Measurements from ENCODE around the gene CHKA. TPM values are rescaled to one million over a fixed set of nuclear protein-coding genes. Genes with fewer than 3 reads are reported as not detected.

Gene CHKA
- total and polyA plus RNA-seq, 2 of the 4 experiments (the other 2 are of a cell fraction): 4.5 to 8.4 TPM

GRCh38 chr11:68036141-68036716, 85.0 kb downstream of the CHKA start:
- H3K23ac ChIP-seq (ENCODE audit: low read depth, low read length): no peak overlapping the region
- no peaks in the 10 kb centered on the region for H3K9me1 ChIP-seq (ENCODE audit: insufficient read depth, low read length)
- H2BK120ac ChIP-seq (ENCODE audit: low read depth, low read length): no peak overlapping the region
- H3K9ac ChIP-seq (ENCODE audit: low read depth, low read length): no peak overlapping the region
- H2AFZ ChIP-seq (replicated peaks; ENCODE audit: low read length, poor library complexity): no peak overlapping the region
- no peak overlapping the region for H4K5ac ChIP-seq (ENCODE audit: low read depth, low read length)
- H2BK5ac ChIP-seq (ENCODE audit: low read depth, low read length, poor library complexity, severe bottlenecking): no peak overlapping the region
- no peak overlapping the region for H3K14ac ChIP-seq (replicated peaks; ENCODE audit: low read depth, low read length)
- no peak overlapping the region for H3K27ac ChIP-seq (ENCODE audit: insufficient read depth, low read length)
- H4K91ac ChIP-seq (ENCODE audit: insufficient read depth, low read depth, low read length): no peak overlapping the region
- H3K4me2 ChIP-seq (ENCODE audit: low read depth, low read length): no peak overlapping the region
- H3K36me3 ChIP-seq (ENCODE audit: control insufficient read depth, insufficient read depth, low read length): peaks cover 13% of the 10 kb centered on the region; the same call in 1 of the 2 replicates
- no peak overlapping the region for H3K18ac ChIP-seq (ENCODE audit: low read depth, low read length)
- H3K4ac ChIP-seq (ENCODE audit: low read depth, low read length): no peak overlapping the region
- POLR2A ChIA-PET (ENCODE audit: unreplicated experiment): no interaction called here
- CTCF ChIA-PET: no interaction called here
- 88% methylated on average over 26 of the region's 27 CpGs; no CpG with 5 or more reads in 1 of the 2 experiments for WGBS, 2 experiments (ENCODE audit: extremely low coverage in 2 of 2, insufficient read length in 1 of 2)
- peaks cover 25% of the 10 kb centered on the region for H3K4me1 ChIP-seq (ENCODE audit: control insufficient read depth, insufficient read depth, low read length)
- DNase-seq (no peak), ATAC-seq (ENCODE audit: low read depth) (no peak)
- H2AK5ac ChIP-seq (ENCODE audit: low read depth, low read length): no peak overlapping the region
- H2BK20ac ChIP-seq (ENCODE audit: low read depth, low read length): no peak overlapping the region
- no peak overlapping the region for H3K56ac ChIP-seq (ENCODE audit: extremely low read depth, insufficient read depth, low read length)
- no peaks in the 10 kb centered on the region for H3K27me3 ChIP-seq (ENCODE audit: control insufficient read depth, insufficient read depth, low read length)
- no TSS peak for BruUV-seq (replicated peaks)
- no peaks in the 10 kb centered on the region; the same call in 1 of the 2 replicates for H4K20me1 ChIP-seq (ENCODE audit: insufficient read depth, low read length)
- in situ Hi-C loops (cut with MboI; ENCODE audit: low sequenced_read_pairs) (no loop called here), dilution Hi-C loops (cut with HindIII; ENCODE audit: low sequenced_read_pairs, unreplicated experiment) (no loop called here), intact Hi-C loops (cut with micrococcal nuclease) (no loop called here)
- peaks cover 19 to 55% of the 10 kb centered on the region in 2 experiments for H3K79me1 ChIP-seq (ENCODE audit: low read depth in 1 of 2, low read length in 2 of 2)
- no peak overlapping the region for H2AK9ac ChIP-seq (replicated peaks; ENCODE audit: low read depth, low read length, poor library complexity)
- H3K4me3 ChIP-seq (ENCODE audit: insufficient read depth, low read depth, low read length): no peak overlapping the region
- H4K8ac ChIP-seq (ENCODE audit: low read depth in 2 of 2, low read length in 2 of 2): no peak overlapping the region
- H3K9me3 ChIP-seq (ENCODE audit: control insufficient read depth, insufficient read depth, low read length): no peaks in the 10 kb centered on the region
- no peak overlapping the region for H2BK15ac ChIP-seq (ENCODE audit: low read depth, low read length)
- TF ChIP-seq FOS (IDR thresholded peaks at IDR 0.05; ENCODE audit: low read depth, low read length) (no peak), RCOR1 (IDR thresholded peaks at IDR 0.05; ENCODE audit: insufficient replicate concordance, low read length) (no peak), RFX5 (IDR thresholded peaks at IDR 0.05; ENCODE audit: low read depth, low read length) (no peak), MAFK (IDR thresholded peaks at IDR 0.05; ENCODE audit: low read depth, low read length) (no peak), MAZ (IDR thresholded peaks at IDR 0.05; ENCODE audit: borderline replicate concordance, low read depth, low read length) (no peak)

Data from IMR-90 (cell line).